Pericardium fibroblast (primary cell): Measurements from ENCODE around the gene SNRNP200. TPM values are rescaled to one million over a fixed set of nuclear protein-coding genes. Genes with fewer than 3 reads are reported as not detected.

Experiments
- total RNA-seq: library from RNA; depleted of rRNA; stranded (reverse); fragments of >200 nt; gene quantifications from 2 replicates; pipeline ENCODE4 v1.2.3, GENCODE V29; 2015

The SNRNP200 gene
- total RNA-seq: 46.4 and 49.2 TPM in 2 replicates

DNA sequence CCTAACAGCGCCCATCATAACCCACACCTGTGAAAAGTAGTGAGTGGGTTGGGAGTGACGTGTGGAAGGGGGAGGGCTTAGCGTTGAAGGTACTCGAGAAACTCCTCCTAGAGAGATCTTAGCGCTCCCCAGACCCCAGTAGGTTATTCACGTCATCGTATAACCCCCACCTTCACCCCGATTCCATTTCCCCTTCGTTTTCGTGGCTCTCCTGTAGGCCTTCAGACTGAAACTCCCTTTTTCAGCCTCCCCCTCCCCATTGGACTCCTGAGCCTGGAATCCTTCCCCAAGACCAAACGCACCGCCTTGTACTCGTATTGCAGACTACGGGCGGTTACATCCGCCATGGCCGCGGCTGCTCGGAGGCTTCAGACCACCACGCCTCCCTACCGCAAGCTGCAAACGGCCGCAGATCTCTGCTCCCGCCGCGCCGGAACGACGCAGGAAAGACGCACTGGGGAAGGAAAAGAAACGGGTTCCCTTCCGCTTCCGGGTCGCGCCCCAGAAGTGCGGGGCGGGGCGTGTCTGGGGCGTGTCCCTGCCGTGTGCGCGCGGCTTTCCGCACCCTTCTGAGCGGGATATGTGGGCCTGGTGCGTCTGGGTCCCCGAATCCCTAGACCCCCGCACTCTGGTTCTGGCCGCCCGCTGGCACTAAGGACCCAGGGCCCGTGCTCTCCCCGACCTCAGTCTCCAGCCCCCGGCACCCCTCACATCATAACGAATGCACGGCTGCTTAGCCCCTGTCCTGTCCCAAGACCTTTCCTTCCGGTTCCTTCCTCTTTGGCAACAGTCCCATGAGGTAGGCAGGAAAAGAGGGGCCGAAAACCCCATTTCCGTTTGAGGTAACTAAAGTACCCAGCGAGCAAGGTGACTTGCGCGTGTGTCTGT, at the start of gene SNRNP200:
Gene SNRNP200 (minus strand): TSS at position 456 of the 888 bp plus-strand sequence. CDS start 109 bp downstream, at position 347.

GRCh38 chr2:96325041-96325883, 19.9 kb upstream of the SNRNP200 start, which contains the start of gene ITPRIPL1:
Gene ITPRIPL1 (plus strand): TSS chr2:96325317. CDS start chr2:96325840, 523 bp downstream.

DNA sequence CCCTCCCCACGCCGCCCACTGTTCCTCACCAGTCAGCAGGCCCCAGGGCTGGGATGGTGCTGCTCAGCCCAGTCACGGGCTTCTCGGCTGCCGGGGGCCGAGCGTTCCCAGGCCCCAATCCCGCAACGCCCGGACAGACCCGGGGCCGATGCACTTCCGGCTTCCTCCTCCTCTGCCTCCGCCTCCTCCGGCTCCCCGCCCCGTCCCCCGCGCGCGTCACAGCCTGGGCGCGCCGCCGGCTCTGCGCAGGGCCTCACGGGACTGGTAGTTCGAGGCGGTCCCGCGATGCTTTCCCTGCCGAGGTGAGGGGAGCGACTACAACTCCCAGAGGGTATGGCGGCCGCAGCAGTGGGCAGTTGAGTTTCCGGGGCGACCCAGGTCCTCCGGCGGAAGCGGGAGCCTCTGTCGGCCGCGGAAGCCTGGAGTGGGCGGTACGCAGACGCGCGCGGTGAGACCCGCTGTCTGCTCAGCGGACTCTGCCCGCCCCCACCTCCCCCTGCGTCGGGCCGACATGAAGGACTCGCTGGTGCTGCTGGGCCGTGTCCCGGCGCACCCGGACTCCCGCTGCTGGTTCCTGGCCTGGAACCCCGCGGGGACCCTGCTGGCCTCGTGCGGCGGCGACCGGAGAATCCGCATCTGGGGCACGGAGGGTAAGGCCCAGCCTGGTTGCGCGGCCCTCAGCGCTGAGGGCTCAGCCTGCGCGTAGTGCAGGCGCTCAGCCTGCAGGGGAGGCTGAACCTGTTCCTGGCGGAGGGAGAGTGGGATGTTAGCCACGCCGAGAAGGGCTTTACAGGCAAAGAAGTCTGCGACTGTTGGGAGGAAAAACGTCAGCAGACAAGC, 39.3 kb downstream of the SNRNP200 start, which contains the start of the genes CIAO1 and TMEM127:
Gene CIAO1 (plus strand): TSS at position 386 of the 840 bp plus-strand sequence. CDS start 126 bp downstream, at position 512.
Gene TMEM127 (minus strand): TSS at position 158 of the 840 bp plus-strand sequence. CDS start 616 bp downstream, outside the sequence.

Other genes with a start within 250 kb of the SNRNP200 start
- under 0.01 TPM in 1 of 2 replicates, not detected in the other for gene ADRA2B, start 189.0 kb downstream of the SNRNP200 start, total RNA-seq
- not detected in 2 replicates for gene ASTL, start 167.0 kb downstream of the SNRNP200 start, total RNA-seq
- gene DUSP2, start 160.1 kb downstream of the SNRNP200 start, total RNA-seq: 3.5 and 6.6 TPM in 2 replicates
- 63.6 and 74.2 TPM in 2 replicates for gene STARD7, start 96.7 kb downstream of the SNRNP200 start, total RNA-seq
- gene TMEM127, start 39.5 kb downstream of the SNRNP200 start, total RNA-seq: 30.1 and 32.6 TPM in 2 replicates
- 56.8 and 82.3 TPM in 2 replicates for gene CIAO1, start 39.3 kb downstream of the SNRNP200 start, total RNA-seq
- gene ITPRIPL1, start 19.8 kb upstream of the SNRNP200 start, total RNA-seq: 0.34 and 0.35 TPM in 2 replicates
- gene NCAPH, start 30.2 kb upstream of the SNRNP200 start, total RNA-seq: 0.23 and 1.8 TPM in 2 replicates
- not detected in 2 replicates for gene NEURL3, start 199.8 kb upstream of the SNRNP200 start, total RNA-seq
- 6.1 and 8.3 TPM in 2 replicates for gene ARID5A, start 231.2 kb upstream of the SNRNP200 start, total RNA-seq